Epithelial cell of prostate (primary cell): ENCODE measurements around the gene IKZF3.
"Not testable (repeated sequence)": the region's sequence is repeated elsewhere in the genome, so short reads cannot be mapped to it uniquely, and the experiment has no call there.

ENCODE experiments used
- DNase-seq: peaks from one replicate; pipeline ENCODE4 v3.0.0-alpha.2; 2011; ENCODE audit warnings: low read depth, low spot score
- H3K27ac ChIP-seq: fragments of 450-650 bp; 2 replicates; pipeline ENCODE4 v1.5.1; 2017; ENCODE audit warnings: mild to moderate bottlenecking

IKZF3 gene

DNA sequence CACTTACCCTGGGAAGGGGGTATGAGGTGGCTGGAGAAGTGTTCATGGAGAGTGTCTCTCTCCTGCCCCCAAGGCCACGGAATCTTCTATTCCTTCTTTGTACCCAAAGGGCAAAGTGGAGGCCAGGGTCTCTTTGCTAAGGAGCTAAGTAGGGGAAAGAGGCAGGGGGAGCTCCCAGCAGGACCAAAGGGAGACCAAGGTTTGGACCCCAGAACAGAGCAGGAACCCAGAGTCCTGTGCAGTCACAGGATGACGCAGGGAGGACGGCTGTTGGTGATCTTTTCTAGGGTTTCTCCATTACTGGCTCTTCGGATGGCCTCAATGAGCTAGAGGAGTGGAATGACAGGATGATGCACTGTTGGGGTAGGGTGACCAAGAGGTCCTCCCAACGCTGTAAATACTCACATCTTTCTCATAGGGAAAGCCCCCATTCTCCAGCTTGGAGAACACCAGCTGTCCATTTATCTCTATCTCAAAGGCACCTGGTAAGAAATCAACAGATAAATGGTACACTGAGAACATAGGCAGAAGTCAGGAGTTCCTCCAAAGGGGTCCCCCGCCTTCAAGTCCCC is 134.7 kb downstream of the IKZF3 start:
- no peak for DNase-seq

DNA sequence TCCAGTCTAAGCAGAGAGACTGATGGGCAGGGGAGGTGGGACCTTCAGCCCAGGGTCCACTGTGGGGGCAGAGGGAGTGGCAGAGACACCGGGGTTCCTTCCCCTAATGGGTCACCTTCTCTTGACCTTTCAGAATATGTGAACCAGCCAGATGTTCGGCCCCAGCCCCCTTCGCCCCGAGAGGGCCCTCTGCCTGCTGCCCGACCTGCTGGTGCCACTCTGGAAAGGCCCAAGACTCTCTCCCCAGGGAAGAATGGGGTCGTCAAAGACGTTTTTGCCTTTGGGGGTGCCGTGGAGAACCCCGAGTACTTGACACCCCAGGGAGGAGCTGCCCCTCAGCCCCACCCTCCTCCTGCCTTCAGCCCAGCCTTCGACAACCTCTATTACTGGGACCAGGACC is 136.6 kb downstream of the IKZF3 start:
- no peak for DNase-seq
- no peak overlapping the region for H3K27ac ChIP-seq

More for the DNA sequence above, 134.7 kb downstream of the IKZF3 start:
- peak overlapping the region; percentile 61 for H3K27ac ChIP-seq

DNA sequence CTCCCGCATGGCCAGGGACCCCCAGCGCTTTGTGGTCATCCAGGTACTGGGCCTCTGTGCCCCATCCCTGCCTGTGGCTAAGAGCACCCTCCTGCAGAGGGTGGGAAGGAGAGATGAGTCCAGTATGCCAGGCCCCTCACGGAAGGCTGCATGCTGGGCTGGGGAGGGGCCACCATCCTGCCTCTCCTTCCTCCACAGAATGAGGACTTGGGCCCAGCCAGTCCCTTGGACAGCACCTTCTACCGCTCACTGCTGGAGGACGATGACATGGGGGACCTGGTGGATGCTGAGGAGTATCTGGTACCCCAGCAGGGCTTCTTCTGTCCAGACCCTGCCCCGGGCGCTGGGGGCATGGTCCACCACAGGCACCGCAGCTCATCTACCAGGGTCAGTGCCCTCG is 137.5 kb downstream of the IKZF3 start:
- no peak overlapping the region for H3K27ac ChIP-seq
- DNase-seq: no peak

- DNase-seq: not testable (repeated sequence)
Measured at GRCh38 chr17:39725923-39726322, 138.2 kb downstream of the IKZF3 start.

DNA sequence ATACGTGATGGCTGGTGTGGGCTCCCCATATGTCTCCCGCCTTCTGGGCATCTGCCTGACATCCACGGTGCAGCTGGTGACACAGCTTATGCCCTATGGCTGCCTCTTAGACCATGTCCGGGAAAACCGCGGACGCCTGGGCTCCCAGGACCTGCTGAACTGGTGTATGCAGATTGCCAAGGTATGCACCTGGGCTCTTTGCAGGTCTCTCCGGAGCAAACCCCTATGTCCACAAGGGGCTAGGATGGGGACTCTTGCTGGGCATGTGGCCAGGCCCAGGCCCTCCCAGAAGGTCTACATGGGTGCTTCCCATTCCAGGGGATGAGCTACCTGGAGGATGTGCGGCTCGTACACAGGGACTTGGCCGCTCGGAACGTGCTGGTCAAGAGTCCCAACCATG is 139.4 kb downstream of the IKZF3 start:
- DNase-seq: no peak
- no peak overlapping the region for H3K27ac ChIP-seq

More at GRCh38 chr17:39725923-39726322, 138.2 kb downstream of the IKZF3 start:
- not testable (repeated sequence) for H3K27ac ChIP-seq

GRCh38 chr17:39722965-39723848 is 140.9 kb downstream of the IKZF3 start:
- DNase-seq: no peak
- H3K27ac ChIP-seq: no peak overlapping the region

- no peak for DNase-seq
- no peak overlapping the region for H3K27ac ChIP-seq
Measured at GRCh38 chr17:39722104-39722503, 142.0 kb downstream of the IKZF3 start.

DNA sequence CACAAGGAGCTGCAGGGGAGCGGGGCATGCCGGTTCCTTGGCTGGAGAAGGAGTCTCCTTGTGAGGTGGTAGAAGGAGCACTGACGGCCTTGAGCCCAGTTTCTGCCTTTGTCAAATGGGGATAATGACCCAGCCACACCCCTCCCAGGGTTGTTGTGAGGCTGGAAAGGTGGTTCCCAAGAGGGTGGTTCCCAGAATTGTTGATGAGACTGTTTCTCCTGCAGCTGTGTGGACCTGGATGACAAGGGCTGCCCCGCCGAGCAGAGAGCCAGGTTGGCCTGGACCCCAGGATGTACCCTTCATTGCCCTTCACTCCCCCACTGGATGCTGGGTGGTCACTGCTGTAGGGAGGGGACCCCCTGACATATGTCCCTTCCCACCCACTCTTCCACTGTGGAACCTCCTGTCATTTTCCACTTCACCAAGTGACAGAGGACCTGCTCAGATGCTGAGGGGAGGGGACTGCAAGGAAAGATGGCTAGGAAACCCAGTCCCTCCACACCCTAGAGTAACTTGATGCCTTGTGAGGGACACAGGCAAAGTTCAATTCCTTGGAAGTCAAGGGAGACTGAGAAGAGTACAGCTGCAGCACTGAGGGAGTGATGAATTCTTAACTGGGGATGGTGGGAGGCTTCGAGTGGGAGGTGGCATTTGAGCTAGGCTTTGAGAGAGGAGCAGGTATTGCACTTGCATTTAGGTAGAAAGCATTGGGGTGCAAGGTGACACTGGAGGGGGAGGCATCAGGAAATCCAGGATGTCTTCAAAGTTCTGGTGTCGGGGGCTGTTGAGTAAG is 144.4 kb downstream of the IKZF3 start:
- DNase-seq: no peak
- H3K27ac ChIP-seq: no peak overlapping the region

DNA sequence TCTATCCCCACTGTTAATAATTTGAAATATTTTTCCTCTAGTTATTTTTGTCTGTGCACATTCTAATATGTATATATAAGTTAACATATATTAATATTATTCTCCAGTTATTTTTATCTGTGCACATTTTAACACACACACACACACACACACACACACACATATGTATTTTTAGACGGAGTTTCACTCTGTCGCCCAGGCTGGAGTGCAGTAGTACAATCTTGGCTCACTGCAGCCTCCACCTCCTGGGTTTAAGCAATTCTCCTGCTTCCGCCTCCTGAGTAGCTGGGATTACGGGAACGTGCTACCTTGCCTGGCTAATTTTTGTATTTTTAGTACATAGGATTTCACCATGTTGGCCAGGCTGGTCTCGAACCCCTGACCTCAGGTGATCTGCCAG is 146.5 kb downstream of the IKZF3 start:
- H3K27ac ChIP-seq: no peak overlapping the region
- DNase-seq: no peak

- DNase-seq: no peak
- peak overlapping the region; percentile 77 for H3K27ac ChIP-seq
Measured at GRCh38 chr17:39716879-39717536, 147.1 kb downstream of the IKZF3 start.

DNA sequence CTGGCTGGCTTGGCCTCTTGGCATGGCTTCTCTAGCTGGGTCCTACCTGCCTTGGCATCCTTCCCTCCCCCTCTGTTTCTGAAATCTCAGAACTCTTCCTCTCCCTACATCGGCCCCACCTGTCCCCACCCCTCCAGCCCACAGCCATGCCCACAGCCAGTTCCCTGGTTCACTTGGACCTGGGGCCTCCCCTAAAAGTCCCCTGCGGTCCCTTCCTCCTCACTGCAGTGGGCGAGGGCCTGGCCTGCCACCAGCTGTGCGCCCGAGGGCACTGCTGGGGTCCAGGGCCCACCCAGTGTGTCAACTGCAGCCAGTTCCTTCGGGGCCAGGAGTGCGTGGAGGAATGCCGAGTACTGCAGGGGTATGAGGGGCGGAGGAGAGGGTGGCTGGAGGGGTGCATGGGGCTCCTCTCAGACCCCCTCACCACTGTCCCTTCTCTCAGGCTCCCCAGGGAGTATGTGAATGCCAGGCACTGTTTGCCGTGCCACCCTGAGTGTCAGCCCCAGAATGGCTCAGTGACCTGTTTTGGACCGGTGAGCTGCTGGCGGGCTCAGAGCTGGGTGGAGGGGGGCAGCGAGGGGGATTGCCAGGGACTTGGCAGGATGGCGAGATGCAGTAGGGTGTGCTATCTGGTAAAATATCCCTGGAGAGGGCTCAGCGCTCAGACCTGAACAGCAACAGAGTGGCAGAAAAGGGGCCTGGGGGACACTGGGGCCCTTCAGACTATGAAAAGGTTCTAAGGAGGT is 147.9 kb downstream of the IKZF3 start:
- no peak for DNase-seq
- peak overlapping the region; percentile 77 for H3K27ac ChIP-seq

- peak overlapping the region; percentile 77 for H3K27ac ChIP-seq
- DNase-seq: no peak
Measured at GRCh38 chr17:39715375-39716072, 148.6 kb downstream of the IKZF3 start.

DNA sequence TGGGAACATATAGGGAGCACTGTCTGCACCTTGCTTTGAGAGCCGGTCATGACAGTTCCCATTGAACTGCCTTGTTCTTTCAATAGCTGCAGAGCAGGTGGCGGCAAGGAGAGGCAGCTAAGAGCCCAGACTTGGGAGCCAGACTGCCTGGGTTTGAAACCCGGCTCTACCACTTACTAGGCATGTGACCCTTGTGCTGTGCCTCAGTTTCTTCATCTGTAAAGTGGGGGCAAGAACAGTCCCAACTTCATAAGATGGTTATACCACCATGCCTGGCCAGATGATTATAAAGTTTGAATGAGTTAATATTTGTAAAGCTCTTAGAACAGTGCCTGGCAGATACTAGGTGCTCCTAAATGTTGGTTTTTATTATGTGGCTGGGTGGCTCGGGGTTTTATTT is 149.9 kb downstream of the IKZF3 start:
- no peak for DNase-seq
- H3K27ac ChIP-seq: no peak overlapping the region

GRCh38 chr17:39711851-39712250 is 152.3 kb downstream of the IKZF3 start:
- DNase-seq: no peak
- H3K27ac ChIP-seq: no peak overlapping the region

DNA sequence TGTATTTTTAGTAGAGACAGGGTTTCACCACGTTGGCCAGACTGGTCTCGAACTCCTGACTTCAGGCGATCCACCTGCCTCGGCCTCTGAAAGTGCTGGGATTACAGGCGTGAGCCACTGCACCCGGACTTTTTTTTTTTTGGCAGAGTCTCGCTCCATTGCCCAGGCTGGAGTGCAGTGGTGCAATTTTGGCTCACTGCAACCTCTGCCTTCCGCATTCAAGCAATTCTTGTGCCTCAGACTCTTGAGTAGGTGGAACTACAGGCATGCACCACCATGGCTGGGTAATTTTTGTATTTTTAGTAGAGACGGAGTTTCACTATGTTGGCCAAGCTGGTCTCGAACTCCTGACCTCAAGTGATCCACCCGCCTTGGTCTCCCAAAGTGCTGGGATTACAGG is 153.0 kb downstream of the IKZF3 start:
- not testable (repeated sequence) for DNase-seq, H3K27ac ChIP-seq

DNA sequence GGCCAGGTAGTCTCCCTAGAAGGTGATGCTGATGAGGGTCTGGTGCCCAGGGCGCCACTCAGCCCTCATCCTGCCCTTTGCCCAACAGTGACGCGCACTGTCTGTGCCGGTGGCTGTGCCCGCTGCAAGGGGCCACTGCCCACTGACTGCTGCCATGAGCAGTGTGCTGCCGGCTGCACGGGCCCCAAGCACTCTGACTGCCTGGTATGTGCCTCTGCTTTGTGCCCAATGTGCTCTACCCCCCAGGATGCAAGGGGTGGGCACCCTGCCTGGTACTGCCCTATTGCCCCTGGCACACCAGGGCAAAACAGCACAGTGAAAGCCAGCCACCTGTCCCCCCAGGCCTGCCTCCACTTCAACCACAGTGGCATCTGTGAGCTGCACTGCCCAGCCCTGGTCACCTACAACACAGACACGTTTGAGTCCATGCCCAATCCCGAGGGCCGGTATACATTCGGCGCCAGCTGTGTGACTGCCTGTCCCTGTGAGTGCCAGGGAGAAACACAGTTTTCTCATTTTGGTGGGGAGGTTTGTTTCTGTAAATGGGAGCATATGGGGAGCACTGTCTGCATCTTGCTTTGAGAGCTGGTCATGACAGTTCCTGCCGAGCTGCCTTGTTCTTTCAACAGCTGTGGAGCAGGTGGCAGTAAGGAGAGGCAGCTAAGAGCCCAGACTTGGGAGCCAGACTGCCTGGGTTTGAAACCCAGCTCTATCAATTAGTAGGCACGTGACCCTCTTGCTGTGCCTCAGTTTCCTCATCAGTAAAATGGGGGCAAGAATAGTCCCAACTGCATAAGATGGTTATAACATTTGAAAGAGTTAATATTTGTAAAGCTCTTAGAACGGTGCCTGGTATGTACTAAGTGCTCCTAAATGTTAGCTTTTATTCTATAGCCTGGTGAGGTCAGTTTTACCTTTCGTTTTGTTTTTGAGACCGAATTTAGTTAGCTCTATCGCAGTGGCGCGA is 153.8 kb downstream of the IKZF3 start:
- H3K27ac ChIP-seq: no peak overlapping the region
- DNase-seq: no peak

- DNase-seq: no peak
- H3K27ac ChIP-seq: no peak overlapping the region
Measured at GRCh38 chr17:39709319-39709997, 154.7 kb downstream of the IKZF3 start.
